ENCODE results near the gene MORC2.

Gene MORC2

DNA sequence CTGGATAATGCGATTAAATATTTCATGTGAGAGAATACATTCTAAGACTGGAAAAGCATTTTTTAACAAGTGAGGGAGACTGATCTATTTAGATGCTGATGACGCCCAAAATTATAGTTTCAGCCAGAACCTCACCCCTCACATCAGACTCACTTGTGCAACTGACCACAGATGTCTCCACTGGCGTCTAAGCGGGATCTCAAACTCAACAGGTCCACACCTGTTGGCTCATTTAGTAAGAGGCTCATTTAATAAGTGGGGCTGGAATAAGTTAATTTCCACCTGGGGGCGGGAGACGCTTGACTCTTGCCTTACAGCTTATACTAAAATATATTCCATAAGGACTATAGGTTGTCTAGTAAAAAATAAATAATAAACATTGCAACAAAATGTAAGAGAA, 47.5 kb downstream of the MORC2 start:
- no peak for DNase-seq (ENCODE audit: low spot score)

DNA sequence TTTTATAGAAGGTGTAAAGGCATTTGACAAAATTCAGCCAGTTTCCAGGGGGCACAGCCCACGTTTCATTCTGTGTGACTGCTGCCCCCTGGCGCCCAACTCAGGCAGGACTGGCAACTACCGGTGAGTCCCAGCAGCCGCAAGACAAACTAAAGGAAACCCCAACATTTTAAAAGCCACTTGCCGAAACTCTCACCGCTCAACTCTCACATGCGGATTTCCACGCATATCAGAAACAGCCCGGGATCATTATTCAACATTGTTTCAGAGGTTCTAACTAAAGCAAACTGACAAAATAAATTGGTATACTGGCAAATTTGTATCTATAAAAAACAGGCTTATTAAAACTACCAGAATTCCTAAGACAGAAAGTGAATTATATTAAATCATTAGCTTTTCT, 48.2 kb downstream of the MORC2 start:
- DNase-seq (ENCODE audit: low spot score) = peak; percentile 81

DNA sequence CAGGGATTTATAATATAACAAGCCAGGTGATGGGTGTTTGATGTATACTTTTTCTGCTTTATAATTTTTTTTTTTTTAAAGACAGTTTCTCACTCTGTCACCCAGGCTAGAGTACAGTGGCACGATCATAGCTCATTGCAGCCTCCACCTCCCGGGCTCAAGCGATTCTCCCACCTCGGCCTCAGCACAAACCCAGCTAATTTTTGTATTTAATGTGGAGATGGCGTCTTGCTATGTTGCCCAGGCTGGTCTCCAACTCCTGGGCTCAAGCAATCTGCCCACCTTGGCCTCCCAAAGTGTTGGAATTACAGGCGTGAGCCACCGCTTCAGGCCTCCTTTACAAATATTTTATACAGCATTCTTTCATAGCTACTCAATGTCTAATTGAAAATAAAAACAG, 48.6 kb downstream of the MORC2 start:
- DNase-seq (ENCODE audit: low spot score) = no peak

DNA sequence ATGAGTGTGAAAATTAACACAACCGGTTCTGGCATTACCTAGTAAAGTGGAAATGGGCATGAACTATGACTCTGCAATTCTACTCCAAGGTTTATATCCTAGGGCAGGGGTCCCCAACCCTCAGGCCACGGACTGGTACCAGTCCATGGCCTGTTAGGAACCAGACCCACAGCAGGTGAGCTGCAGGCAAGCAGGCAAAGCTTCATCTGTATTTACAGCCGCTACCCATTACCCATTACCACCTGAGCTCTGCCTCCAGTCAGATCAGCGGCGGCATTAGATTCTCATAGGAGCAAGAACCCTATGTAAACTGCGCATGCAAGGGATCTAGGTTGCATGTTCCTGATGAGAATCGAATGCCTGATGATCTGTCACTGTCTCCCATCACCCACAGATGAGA, 49.8 kb downstream of the MORC2 start:
- DNase-seq (ENCODE audit: low spot score) = no peak

DNA sequence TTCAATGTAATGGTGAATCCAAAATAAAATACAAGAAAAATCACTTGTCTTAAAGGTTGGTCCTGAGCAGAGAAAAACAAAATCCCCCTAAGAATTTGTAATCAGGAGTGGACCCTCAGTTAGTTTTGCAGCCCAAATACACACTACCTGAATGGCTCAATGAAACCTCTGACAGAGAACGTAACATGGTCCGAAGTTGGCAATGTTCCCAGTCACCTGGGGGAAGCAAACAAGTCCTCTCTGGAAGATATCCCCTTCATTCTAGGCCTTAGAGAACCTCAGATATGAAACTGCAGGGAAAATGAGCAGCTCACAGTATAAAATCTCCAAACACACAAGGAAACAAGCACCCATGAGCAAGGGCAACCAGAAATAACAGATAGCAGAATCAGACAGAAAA, 58.2 kb downstream of the MORC2 start:
- DNase-seq (ENCODE audit: low spot score) = no peak

DNA sequence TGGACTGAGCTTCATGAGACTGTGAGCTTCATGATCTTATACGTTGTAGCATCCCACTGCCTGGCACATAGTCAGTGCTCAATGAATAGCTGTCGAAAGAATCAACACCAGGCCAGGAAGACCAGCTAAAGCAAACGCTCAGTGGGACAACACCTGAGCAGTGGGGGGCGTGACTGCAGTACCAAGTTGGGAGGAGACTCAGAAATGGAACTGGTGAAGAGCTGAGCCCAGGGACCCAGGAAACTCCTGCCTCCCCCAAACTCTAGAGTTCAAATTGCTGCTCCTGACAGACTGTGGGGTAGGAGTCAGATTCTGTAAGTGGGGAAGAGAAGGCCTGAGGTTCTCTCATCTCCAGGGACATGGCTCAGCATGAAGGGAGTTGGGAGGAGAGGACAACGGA, 59.3 kb downstream of the MORC2 start:
- no peak for DNase-seq (ENCODE audit: low spot score)

DNA sequence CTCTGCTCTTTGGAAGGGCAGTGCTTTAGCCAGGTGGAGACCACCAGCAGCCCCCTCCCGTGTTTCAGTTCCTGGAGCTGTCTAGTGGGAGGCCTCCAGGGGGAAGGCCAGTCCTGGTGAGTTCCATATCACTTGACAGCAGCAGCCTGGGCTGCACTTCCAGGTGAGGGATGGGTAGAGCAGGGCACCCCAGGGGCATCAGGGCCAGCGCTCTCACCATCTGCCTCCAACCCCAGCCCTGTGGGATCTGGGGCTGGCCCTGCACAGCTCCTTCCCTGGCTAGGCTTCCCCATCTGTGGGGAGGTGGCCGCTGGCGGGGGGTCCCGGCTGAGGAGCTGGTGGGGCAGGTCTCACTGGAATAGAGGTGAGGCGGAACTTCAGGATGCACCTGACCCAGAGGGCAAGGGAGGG, 60.5 kb downstream of the MORC2 start:
- DNase-seq (ENCODE audit: low spot score) = no peak

DNA sequence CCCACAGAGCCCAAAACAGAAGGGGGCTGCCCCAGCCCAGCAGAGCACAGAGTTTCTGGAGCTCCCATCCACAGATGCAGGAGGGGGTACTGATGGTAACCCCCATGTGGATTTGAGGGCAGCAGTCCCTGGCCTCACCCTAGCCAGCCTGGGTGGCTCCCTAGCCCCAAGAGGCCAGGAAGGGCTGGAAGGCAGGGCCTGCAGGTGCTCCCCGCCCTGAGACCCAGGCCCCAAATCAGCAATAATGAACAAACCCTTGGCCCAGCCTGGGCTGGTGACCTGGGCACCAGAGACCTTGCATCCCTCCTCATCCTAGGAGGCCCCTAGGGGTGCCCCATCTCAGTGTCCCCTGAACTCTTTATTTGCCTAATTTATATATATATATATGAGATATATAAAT, 61.6 kb downstream of the MORC2 start:
- no peak for DNase-seq (ENCODE audit: low spot score)

DNA sequence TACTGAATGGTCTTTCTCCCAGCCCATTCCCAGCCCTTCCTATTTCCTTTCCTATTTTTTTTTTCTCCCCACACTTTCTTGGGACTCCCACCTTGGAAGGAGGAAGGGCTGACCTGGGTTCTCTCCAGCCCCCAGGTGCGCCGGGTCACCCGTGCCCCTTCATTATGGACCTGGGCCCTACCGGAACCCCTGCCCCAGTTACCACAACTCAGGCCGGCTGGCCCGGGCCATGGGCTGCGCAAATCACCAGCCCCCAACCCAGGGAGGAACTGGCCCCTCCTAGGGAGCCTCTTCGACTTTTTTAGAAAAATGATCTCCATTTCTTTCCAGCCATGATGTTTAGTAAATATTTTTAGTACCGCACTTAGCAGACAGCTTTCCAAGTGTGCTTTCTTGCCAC, 62.2 kb downstream of the MORC2 start:
- no peak for DNase-seq (ENCODE audit: low spot score)

DNA sequence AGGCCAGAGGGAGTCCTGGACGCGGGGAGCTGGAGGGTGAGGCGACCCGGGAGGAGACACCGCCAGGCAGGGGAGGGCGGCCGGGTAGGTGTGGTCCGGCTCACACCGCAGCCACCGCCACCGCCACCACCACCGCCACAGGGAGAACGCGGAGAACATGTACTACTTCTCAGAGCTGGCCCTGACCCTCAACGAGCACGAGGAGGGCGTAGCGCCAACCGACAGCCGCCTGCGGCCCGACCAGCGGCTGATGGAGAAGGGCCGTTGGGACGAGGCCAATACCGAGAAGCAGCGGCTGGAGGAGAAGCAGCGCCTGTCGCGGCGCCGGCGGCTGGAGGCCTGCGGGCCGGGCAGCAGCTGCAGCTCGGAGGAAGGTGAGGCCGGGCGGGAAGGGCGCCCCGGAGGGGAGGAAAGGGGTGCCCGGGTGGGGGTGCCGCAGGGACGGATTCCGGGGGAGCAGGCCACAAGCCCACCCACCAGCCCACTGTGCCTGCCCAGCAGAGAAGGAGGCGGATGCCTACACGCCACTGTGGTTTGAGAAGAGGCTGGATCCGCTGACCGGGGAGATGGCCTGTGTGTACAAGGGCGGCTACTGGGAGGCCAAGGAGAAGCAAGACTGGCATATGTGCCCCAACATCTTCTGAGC, 62.8 kb downstream of the MORC2 start:
- no peak for DNase-seq (ENCODE audit: low spot score)

DNA sequence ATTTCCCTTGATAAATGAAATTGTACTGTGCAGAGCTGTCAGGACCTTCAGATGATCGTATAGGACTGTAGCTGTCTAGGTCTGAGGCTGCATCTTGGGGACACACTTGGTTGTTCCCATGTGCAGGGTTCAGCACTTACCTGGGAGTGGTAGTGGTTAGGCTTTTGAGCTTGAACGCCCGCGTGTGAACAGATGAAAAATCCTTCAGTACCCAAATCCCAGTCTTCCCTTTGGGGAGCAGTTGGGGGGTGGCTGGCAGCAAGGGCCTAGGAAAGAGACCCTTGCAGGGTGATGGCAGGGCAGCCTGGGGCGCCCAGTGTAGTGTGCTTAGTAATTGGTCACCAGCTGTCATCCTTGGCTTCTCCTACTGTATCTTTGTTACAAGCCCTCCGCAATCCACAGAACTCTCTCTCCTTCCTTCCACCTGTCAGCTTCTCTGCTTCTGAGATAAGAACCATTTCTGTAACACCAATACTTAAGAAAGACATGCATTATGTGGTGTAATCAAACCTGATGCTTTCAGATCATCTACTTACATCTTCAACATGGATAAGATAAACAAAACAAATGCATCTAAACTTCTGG, 64.6 kb downstream of the MORC2 start:
- DNase-seq (ENCODE audit: low spot score) = no peak

DNA sequence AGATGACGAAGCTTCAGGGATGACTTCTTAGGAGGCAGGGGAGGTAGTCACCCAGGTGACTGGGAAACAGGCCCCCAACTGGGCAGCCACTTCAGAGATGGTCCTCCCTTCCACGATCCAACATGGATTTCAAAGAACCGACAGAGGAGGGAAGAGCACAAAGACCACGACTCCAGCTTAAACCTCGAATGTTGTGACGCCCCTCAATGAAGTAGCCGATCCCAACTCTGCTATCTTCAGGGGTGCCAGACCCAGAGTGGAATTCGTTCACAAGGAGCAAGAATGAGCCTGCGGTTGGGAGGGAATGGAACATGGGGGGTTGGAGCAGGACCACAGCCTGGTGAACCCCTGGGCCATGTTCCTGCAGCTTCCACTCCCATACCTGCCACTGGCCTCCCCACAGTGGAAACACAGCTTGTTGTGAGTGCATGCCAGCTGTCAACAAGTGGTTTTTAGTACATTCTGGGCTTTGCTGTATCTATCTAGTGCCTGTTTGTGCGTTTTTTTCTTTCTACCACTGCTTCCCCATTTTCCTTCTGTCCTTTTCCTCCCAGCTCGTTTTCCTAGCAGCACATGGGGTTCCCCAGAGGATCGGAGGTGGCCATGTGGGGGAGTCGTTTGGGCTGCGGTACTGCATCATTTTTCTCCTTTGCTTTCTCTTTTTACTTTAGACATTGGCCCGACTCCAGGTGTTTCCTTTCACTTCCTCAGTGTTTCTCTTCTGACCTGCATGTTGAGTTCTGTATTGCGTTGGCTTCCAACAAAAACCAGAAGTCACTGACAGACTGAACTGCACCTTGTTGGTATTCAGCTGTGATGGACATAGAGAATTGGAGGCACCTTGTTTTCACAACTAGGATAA, 65.8 kb downstream of the MORC2 start:
- no peak for DNase-seq (ENCODE audit: low spot score)

DNA sequence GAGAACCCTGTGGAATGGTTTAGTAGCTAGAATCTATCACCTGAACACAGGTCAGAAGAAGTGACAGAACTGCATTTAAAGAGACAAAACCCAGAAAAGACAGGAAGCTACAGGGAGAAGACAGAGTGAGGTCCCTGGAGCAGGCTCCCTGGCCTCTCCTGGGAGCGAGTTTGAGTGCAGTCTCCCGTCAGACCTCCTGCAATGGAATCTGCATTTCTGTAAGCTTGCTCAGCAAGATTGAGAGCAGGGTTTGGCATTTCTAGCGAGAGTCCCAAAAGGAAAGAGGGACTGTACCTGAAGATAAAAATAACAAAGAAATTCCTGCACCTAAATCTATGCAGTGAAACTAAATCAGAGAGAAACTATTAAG, 74.2 kb downstream of the MORC2 start:
- no peak for DNase-seq (ENCODE audit: low spot score)

DNA sequence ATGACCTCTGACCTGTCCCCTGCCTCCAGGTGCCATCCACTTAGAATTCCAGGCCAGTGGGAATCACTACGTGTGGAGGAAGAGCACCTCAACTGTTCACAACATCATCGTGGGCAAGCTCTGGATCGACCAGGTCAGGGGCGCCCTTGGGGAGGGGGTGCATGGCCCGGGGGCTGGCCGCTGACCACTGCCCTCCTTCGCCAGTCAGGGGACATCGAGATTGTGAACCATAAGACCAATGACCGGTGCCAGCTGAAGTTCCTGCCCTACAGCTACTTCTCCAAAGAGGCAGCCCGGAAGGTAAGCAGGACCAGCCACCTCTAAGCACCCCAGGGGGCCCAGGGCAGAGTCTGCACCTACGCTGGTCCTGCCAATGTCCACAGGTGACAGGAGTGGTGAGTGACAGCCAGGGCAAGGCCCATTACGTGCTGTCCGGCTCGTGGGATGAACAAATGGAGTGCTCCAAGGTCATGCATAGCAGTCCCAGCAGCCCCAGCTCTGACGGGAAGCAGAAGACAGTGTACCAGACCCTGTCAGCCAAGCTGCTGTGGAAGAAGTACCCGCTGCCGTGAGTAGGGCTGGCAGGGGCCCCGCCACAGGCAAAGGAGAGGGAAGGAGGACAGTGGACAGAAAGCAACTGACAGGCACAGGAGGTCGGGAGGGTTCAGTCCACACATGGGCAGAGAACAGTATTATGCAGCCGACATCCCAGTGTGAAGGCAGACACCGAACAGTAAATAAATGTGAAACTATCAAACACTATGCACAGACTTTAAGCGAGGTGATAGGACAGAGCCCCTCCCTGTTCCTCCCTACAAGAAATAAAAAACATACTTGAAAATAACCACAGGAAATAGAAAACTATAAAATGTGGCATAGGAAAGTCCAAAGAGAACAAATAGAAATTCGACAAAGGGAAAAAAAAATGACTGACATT, 74.9 kb downstream of the MORC2 start:
- DNase-seq (ENCODE audit: low spot score) = no peak

DNA sequence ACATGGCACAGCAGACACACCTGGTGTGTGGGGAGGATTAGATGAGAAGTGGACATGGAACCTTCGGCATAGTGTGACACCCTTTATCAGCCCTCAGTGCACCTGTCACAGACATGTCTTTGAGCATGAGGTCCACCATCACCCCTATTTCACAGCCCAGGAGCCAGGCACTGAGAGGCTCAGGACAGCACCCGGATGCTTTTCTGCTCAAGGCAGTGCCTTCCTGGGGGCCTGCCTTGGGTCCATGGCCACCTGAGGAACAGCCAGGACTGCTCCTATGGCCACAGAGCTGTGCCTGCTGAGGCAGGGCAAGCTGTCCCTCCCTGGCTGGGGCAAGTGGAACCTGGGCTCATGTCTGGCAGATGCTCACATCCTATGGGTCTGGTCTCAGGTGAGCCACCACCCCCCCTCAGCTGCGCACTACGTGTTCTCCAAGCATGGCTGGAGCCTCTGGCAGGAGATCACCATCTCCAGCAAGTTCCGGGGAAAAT, 75.8 kb downstream of the MORC2 start:
- no peak for DNase-seq (ENCODE audit: low spot score)

DNA sequence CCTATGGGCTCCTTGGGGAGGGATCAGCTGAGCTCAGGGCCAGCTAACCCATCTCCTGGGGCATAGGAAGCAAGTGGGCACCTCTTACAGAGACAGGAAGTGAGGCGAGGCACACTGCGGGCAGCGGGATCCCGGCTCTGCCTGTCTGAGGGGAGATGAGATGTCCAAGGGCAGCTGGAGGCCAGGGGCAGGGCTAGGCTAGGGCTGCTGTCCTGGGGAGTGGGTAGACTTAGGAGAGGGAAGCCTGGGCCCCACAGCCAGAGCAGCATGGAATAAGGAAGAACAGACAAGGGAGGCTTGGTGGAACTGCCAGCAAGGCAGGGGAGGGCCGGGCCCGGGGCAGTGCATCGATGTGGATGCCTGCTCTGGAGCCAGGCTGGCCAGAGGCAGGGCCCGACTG, 76.3 kb downstream of the MORC2 start:
- no peak for DNase-seq (ENCODE audit: low spot score)

DNA sequence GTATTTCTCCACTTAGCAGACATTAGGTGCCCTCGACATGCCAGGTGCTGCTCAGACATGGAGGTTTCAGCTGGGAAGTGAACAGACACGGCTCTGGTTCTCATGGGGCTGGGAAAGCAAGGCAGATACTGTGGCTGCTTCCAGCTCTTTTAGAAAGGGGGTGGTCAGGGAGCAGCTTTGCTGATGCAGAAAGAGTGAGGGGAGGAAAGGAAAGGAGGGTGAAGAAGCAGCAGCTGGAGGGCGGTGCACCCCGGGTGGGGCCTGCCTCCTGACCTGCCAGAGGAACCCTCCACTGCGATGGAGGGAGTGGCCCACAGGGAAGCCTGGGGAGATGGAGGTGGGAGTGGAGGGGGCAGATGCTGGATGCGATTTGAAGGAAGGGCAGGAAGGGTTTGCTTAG, 76.8 kb downstream of the MORC2 start:
- DNase-seq (ENCODE audit: low spot score) = no peak

DNA sequence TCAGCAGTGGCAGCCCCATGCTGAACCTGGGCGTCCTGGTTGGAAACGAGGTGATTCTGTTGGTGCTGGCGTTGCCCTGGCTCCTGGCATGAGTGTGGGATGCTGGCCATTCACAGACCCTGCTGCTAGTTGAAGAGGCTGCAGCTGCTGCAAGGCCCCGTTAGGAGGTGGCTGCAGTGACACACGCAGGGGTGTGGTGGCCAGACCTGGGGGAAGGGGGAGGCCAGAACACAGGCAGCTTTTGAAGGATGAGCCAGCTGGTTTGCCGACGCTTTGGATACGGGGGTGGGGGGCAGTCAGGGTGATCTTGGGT, 77.2 kb downstream of the MORC2 start:
- DNase-seq (ENCODE audit: low spot score) = no peak

DNA sequence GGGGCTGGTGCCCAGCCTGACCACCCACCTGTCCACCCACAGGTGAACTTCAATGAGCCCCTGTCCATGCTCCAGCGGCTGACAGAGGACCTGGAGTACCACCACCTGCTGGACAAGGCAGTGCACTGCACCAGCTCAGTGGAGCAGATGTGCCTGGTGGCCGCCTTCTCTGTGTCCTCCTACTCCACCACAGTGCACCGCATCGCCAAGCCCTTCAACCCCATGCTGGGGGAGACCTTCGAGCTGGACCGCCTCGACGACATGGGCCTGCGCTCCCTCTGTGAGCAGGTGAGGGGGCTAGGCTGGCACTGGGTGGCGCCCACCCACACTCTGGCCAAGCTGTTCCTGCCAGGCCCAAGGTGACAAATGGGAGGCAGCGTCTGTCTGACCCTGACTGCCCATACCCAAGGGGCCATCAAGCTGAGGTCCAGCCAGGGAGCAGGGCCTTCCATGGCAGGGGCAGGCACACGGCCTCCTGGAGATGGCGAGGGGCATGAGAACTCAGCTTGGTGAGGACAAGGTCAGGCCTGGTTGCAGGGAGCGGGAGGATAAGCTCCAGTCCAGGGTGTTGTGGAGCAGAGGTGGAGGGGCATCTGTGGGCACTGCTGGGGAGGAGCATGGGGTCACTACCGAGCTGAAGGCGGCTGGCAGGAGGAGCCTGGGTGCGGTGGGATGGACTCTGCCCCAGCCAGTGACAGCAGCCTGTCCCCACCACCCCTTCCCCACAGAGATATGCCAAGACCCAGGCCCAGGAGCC, 77.7 kb downstream of the MORC2 start:
- DNase-seq (ENCODE audit: low spot score) = peak; percentile 60

DNA sequence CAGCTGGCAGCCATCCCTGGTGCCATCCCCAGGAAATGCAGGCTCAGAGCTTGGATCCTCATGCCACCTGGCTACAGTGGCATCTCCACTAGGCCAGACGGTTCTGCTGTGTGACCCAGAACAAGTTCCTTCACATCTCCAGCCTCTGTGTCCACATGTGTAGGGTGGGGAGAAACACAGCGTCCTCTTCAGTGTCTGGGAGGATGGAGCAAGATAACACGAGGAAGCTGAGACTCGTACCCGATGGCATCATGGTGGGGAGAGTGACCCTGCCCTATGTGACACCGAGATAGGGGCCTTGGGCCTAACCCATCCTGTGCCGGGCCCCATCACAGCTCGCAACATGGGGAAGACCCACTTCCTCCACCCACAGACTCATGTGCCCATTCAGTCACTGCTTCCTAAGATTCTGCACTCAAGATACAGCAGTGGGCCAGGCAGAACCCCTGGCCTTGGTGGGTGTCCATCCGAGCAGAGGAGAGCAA, 78.5 kb downstream of the MORC2 start:
- no peak for DNase-seq (ENCODE audit: low spot score)

DNA sequence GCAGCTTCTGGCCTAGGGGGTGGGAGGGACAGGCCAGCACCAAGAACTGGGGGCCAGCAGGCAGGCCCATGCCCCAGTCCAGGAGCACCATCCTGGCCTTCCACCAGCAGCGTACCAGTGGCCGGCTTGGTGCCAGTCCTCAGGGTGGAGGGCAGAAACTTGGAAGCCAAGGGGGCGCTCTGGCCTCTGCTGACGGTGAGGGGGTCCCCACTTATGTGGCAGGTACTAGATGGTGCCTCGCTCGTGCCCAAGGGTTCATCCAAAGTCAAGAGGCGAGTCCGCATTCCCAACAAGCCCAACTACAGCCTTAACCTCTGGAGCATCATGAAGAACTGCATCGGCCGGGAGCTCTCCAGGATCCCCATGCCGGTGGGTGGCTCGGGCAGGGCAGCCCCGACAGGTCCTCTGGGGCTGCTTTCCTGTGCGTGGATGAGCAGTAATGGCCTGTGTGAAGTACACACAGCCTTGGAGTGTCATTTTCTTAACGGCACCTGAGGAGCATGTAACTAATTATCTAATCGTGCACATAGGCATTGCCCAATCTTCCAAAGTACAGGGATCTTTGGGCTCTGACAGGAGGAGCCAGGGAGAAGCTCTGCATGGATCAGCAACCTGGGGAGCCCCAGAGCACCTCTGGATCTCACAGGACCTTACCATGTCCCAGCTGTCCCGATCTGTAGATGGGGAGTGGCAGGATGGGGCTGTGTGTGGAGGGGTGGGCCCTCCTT, 79.1 kb downstream of the MORC2 start:
- DNase-seq (ENCODE audit: low spot score) = no peak
